Immature natural killer cell (primary cell): ENCODE data around the gene ANKRD27. TPM values are rescaled to one million over a fixed set of nuclear protein-coding genes. Genes with fewer than 3 reads are reported as not detected.
"Not testable (repeated sequence)": the region's sequence is repeated elsewhere in the genome, so short reads cannot be mapped to it uniquely, and the experiment has no call there.

ENCODE experiments used
- DNase-seq, 3 donors: peaks; one replicate each; pipeline ENCODE4 v3.0.0; 2022; ENCODE audit warnings: mixed read lengths in 1 of 3
- H3K27ac Mint-ChIP-seq, 6 donors: one replicate each; pipeline ENCODE4 v1.8.0; 2020; ENCODE audit warnings: mixed read lengths in 6 of 6, mild to moderate bottlenecking in 5 of 6, inconsistent platforms in 4 of 6, moderate library complexity in 3 of 6
- H3K27me3 Mint-ChIP-seq, 3 donors: one replicate each; pipeline ENCODE4 v1.8.0; 2020 to 2021; ENCODE audit warnings: low read depth in 3 of 3, mild to moderate bottlenecking in 3 of 3, mixed read lengths in 3 of 3, moderate library complexity in 3 of 3, inconsistent platforms in 1 of 3
- H3K36me3 Mint-ChIP-seq, 3 donors: one replicate each; pipeline ENCODE4 v1.8.0; 2020; ENCODE audit warnings: mixed read lengths in 3 of 3, inconsistent platforms in 2 of 3, mild to moderate bottlenecking in 2 of 3
- H3K4me1 Mint-ChIP-seq, 2 donors: one replicate each; pipeline ENCODE4 v1.8.0; 2020; ENCODE audit warnings: inconsistent platforms in 2 of 2, mild to moderate bottlenecking in 2 of 2, mixed read lengths in 2 of 2, moderate library complexity in 1 of 2
- H3K4me3 Mint-ChIP-seq, 5 donors: one replicate each; pipeline ENCODE4 v1.8.0; 2020; ENCODE audit warnings: mild to moderate bottlenecking in 5 of 5, mixed read lengths in 5 of 5, inconsistent platforms in 3 of 5, moderate library complexity in 3 of 5
- H3K9me3 Mint-ChIP-seq, 6 donors: one replicate each; pipeline ENCODE4 v1.8.0; 2020; ENCODE audit warnings: mild to moderate bottlenecking in 6 of 6, mixed read lengths in 6 of 6, inconsistent platforms in 4 of 6, moderate library complexity in 3 of 6
- polyA plus RNA-seq, 3 donors: library from polyadenylated mRNA; unstranded; fragments of 300-500 nt; fragmentation: Illumina TruSeq; gene quantifications; one replicate each; pipeline ENCODE4 v1.2.3, GENCODE V29; 2021

Gene ANKRD27
- polyA plus RNA-seq, 3 donors from 2014 or later = 10.2 to 22.3 (median 13.2) TPM

GRCh38 chr19:32696771-32697170 is 21.8 kb upstream of the ANKRD27 start:
- peaks cover 9 to 19% (median 11%) of the 10 kb centered on the region in 3 donors for H3K27me3 Mint-ChIP-seq
- peaks cover 75 to 91% of the 10 kb centered on the region in 2 donors for H3K4me1 Mint-ChIP-seq
- H3K36me3 Mint-ChIP-seq = peaks cover 4 to 22% (median 8%) of the 10 kb centered on the region in 3 donors
- peak overlapping the region in 3 of 6 donors; percentile 25 to 45 (median 25) for H3K27ac Mint-ChIP-seq
- H3K4me3 Mint-ChIP-seq, H3K9me3 Mint-ChIP-seq, DNase-seq: not testable (repeated sequence)

GRCh38 chr19:32695506-32695905 is 20.5 kb upstream of the ANKRD27 start:
- Mint-ChIP-seq H3K4me3 (peak overlapping the region in 3 of 5 donors; percentile 34 to 62 (median 55)), H3K4me1 (peaks cover 75 to 92% of the 10 kb centered on the region in 2 donors), H3K36me3 (peaks cover 4 to 15% (median 8%) of the 10 kb centered on the region in 3 donors), H3K27me3 (peaks cover 11 to 24% (median 11%) of the 10 kb centered on the region in 3 donors), H3K27ac (peak overlapping the region; percentile 28 to 84 (median 56))
- DNase-seq, H3K9me3 Mint-ChIP-seq: not testable (repeated sequence)

- Mint-ChIP-seq H3K4me1 (peaks cover 70 to 85% of the 10 kb centered on the region in 2 donors), H3K4me3 (peak overlapping the region; percentile 11 to 94 (median 90)), H3K27me3 (peaks cover 11 to 24% (median 11%) of the 10 kb centered on the region in 3 donors), H3K27ac (peak overlapping the region in 3 of 6 donors; percentile 28 to 98 (median 97))
- not testable (repeated sequence) for H3K9me3 Mint-ChIP-seq, H3K36me3 Mint-ChIP-seq, DNase-seq
Observed at GRCh38 chr19:32694851-32695250, 19.9 kb upstream of the ANKRD27 start.

- peak overlapping the region; percentile 52 to 98 (median 93) for H3K27ac Mint-ChIP-seq
- not testable (repeated sequence) for H3K9me3 Mint-ChIP-seq, DNase-seq, H3K36me3 Mint-ChIP-seq
- H3K27me3 Mint-ChIP-seq = peaks cover 11 to 21% (median 11%) of the 10 kb centered on the region in 3 donors
- peaks cover 70 to 80% of the 10 kb centered on the region in 2 donors for H3K4me1 Mint-ChIP-seq
- H3K4me3 Mint-ChIP-seq = peak overlapping the region; percentile 88 to 94 (median 91)
Observed at GRCh38 chr19:32694316-32694715, 19.3 kb upstream of the ANKRD27 start.

- DNase-seq = peak; percentile 66 to 77 (median 73)
- not testable (repeated sequence) for H3K9me3 Mint-ChIP-seq, H3K36me3 Mint-ChIP-seq
- peaks cover 11 to 21% (median 11%) of the 10 kb centered on the region in 3 donors for H3K27me3 Mint-ChIP-seq
- H3K4me3 Mint-ChIP-seq = peak overlapping the region; percentile 88 to 94 (median 91)
- H3K4me1 Mint-ChIP-seq = peaks cover 64 to 71% of the 10 kb centered on the region in 2 donors
- peak overlapping the region; percentile 91 to 98 (median 96) for H3K27ac Mint-ChIP-seq
Observed at GRCh38 chr19:32693151-32694108, 18.4 kb upstream of the ANKRD27 start.

GRCh38 chr19:32692727-32693061 is 17.7 kb upstream of the ANKRD27 start:
- peaks cover 10 to 23% (median 11%) of the 10 kb centered on the region in 3 donors for H3K27me3 Mint-ChIP-seq
- DNase-seq = no peak
- no peaks in the 10 kb centered on the region for H3K9me3 Mint-ChIP-seq
- peaks cover 57 to 64% of the 10 kb centered on the region in 2 donors for H3K4me1 Mint-ChIP-seq
- H3K36me3 Mint-ChIP-seq = peaks cover 0 to 5% (median 0%) of the 10 kb centered on the region in 3 donors
- H3K4me3 Mint-ChIP-seq = peak overlapping the region; percentile 88 to 94 (median 91)
- H3K27ac Mint-ChIP-seq = peak overlapping the region; percentile 91 to 98 (median 96)

- H3K9me3 Mint-ChIP-seq = no peaks in the 10 kb centered on the region
- peak overlapping the region; percentile 91 to 98 (median 96) for H3K27ac Mint-ChIP-seq
- H3K4me1 Mint-ChIP-seq = peaks cover 53 to 58% of the 10 kb centered on the region in 2 donors
- H3K27me3 Mint-ChIP-seq = peaks cover 9 to 23% (median 11%) of the 10 kb centered on the region in 3 donors
- H3K4me3 Mint-ChIP-seq = peak overlapping the region; percentile 88 to 94 (median 91)
- peak; percentile 65 to 76 (median 70) for DNase-seq
- peaks cover 0 to 5% (median 0%) of the 10 kb centered on the region in 3 donors for H3K36me3 Mint-ChIP-seq
Observed at GRCh38 chr19:32691952-32692726, 17.2 kb upstream of the ANKRD27 start.

GRCh38 chr19:32691291-32691951 is 16.4 kb upstream of the ANKRD27 start, which contains the start of gene NUDT19:
Gene NUDT19 (plus strand): TSS chr19:32691821. CDS start chr19:32691961, 140 bp downstream.
- DNase-seq = peak; percentile 58 to 74 (median 71)
- H3K27ac Mint-ChIP-seq = peak within 1 kb of the TSS; percentile 94 to 98 (median 96)
- H3K4me1 Mint-ChIP-seq = peaks cover 47 to 51% of the 10 kb centered on the region in 2 donors
- H3K4me3 Mint-ChIP-seq = peak within 1 kb of the TSS; percentile 88 to 94 (median 91)
- H3K27me3 Mint-ChIP-seq = peaks cover 9 to 23% (median 11%) of the 10 kb centered on the region in 3 donors
- H3K36me3 Mint-ChIP-seq = peaks cover 0 to 5% (median 0%) of the 10 kb centered on the region in 3 donors
- H3K9me3 Mint-ChIP-seq = no peaks in the 10 kb centered on the region

GRCh38 chr19:32688311-32688710 is 13.3 kb upstream of the ANKRD27 start:
- no peaks in the 10 kb centered on the region for H3K36me3 Mint-ChIP-seq
- peaks cover 7 to 18% (median 9%) of the 10 kb centered on the region in 3 donors for H3K27me3 Mint-ChIP-seq
- no peak for DNase-seq
- no peak overlapping the region for H3K27ac Mint-ChIP-seq
- H3K4me3 Mint-ChIP-seq = no peak overlapping the region
- peaks cover 18 to 20% of the 10 kb centered on the region in 2 donors for H3K4me1 Mint-ChIP-seq
- H3K9me3 Mint-ChIP-seq = no peaks in the 10 kb centered on the region

- no peaks in the 10 kb centered on the region for H3K36me3 Mint-ChIP-seq
- H3K4me3 Mint-ChIP-seq = no peak overlapping the region
- H3K4me1 Mint-ChIP-seq = peaks cover 12 to 14% of the 10 kb centered on the region in 2 donors
- no peak overlapping the region for H3K27ac Mint-ChIP-seq
- DNase-seq = no peak
- peaks cover under 1 to 12% (median 3%) of the 10 kb centered on the region in 3 donors for H3K27me3 Mint-ChIP-seq
- H3K9me3 Mint-ChIP-seq = no peaks in the 10 kb centered on the region
Observed at GRCh38 chr19:32687681-32688080, 12.7 kb upstream of the ANKRD27 start.

GRCh38 chr19:32686847-32687475 is 12.0 kb upstream of the ANKRD27 start:
- Mint-ChIP-seq H3K9me3 (no peaks in the 10 kb centered on the region), H3K27ac (no peak overlapping the region), H3K4me1 (peaks cover 11 to 12% of the 10 kb centered on the region in 2 donors), H3K27me3 (peaks cover 2 to 7% (median 3%) of the 10 kb centered on the region in 3 donors), H3K4me3 (no peak overlapping the region), H3K36me3 (no peaks in the 10 kb centered on the region)
- no peak for DNase-seq

GRCh38 chr19:32682317-32682716 is 7.3 kb upstream of the ANKRD27 start:
- H3K27me3 Mint-ChIP-seq = peaks cover under 1 to 9% (median 2%) of the 10 kb centered on the region in 3 donors
- no peak for DNase-seq

More at GRCh38 chr19:32682317-32682716, 7.3 kb upstream of the ANKRD27 start:
- no peak overlapping the region for H3K4me3 Mint-ChIP-seq
- peaks cover under 1 to 2% of the 10 kb centered on the region in 2 donors for H3K4me1 Mint-ChIP-seq
- no peaks in the 10 kb centered on the region for H3K36me3 Mint-ChIP-seq
- H3K9me3 Mint-ChIP-seq = no peaks in the 10 kb centered on the region
- H3K27ac Mint-ChIP-seq = no peak overlapping the region
